Effector memory CD8-positive, alpha-beta T cell (primary cell): ENCODE measurements around the gene OTX2.

Source experiments
- ATAC-seq: fragments of 150-1000 bp; cut with Tn5 transposase; replicated peaks from 2 replicates; pipeline ENCODE4 v1.10.0; 2021; ENCODE audit warnings: mild to moderate bottlenecking, moderate library complexity
- DNase-seq, 3 experiments: peaks; one replicate each; pipeline ENCODE4 v3.0.0; 2021
- H3K27ac Mint-ChIP-seq, 2 donors: one replicate each; pipeline ENCODE4 v1.8.0; 2022; ENCODE audit warnings: mild to moderate bottlenecking in 2 of 2, mixed read lengths in 2 of 2, moderate library complexity in 2 of 2
- H3K27me3 Mint-ChIP-seq, 2 donors: one replicate each; pipeline ENCODE4 v1.8.0; 2022; ENCODE audit warnings: mixed read lengths in 2 of 2
- H3K36me3 Mint-ChIP-seq: one replicate; pipeline ENCODE4 v1.8.0; 2022; ENCODE audit warnings: mild to moderate bottlenecking, moderate library complexity, mixed read lengths; ENCODE audit not compliant: insufficient read depth
- H3K4me1 Mint-ChIP-seq, 2 donors: one replicate each; pipeline ENCODE4 v1.8.0; 2022; ENCODE audit warnings: low read depth in 2 of 2, mixed read lengths in 2 of 2
- H3K4me3 Mint-ChIP-seq, 2 donors: one replicate each; pipeline ENCODE4 v1.8.0; 2022; ENCODE audit warnings: mild to moderate bottlenecking in 2 of 2, mixed read lengths in 2 of 2, moderate library complexity in 2 of 2
- H3K9me3 Mint-ChIP-seq, 2 donors: one replicate each; pipeline ENCODE4 v1.8.0; 2022; ENCODE audit warnings: mixed read lengths in 2 of 2

OTX2 gene

DNA sequence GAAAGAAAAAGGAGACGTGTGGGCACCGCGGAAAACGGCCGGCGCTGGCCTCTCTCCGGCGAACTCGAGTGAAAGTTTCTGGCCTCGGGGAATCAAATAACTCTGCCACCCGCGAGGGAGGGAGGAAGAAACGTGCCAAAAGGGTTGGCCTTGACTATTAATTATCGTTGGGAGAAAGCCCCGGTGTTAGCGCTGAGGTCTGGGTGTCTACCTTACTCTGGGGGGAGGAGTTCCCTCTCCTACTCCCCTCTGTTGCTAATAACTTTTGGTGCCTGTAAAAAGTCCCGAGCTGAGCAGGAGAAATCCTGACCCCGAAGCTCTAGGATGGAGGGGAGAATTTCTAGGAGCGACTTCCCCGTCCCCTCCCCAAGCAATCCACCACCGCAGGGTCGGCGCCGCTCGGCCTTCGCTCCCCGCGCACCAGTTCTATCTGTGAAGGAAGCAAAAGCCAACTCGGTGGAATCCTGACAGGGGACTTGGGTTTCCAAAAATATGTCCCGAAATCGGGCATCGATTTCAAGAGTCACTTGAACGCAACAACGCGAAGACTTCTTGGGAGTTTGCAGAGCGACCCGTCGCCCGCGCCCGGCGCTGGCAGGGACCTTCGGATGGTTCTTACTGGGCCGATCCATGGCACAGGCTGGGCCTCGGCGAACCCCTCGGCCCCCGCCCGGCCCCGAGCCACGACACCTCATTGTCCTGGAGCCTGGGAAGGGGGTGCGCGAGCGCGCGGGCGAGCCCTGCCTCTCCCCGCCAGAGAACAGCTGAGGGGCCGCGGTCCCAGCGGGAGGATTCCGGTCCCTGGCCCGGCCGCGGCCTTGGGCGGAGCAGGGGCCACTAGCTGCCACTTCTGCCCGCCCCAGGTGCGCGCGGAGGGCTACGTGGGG lies 1.7 kb downstream of the OTX2 start:
- Mint-ChIP-seq H3K4me3 (no peak overlapping the region), H3K27me3 (peaks cover 87 to 95% of the 10 kb centered on the region in 2 donors), H3K9me3 (no peaks in the 10 kb centered on the region), H3K27ac (no peak overlapping the region), H3K36me3 (no peaks in the 10 kb centered on the region), H3K4me1 (peaks cover 0 to 12% of the 10 kb centered on the region in 2 donors)
- DNase-seq = no peak
- no peak for ATAC-seq

DNA sequence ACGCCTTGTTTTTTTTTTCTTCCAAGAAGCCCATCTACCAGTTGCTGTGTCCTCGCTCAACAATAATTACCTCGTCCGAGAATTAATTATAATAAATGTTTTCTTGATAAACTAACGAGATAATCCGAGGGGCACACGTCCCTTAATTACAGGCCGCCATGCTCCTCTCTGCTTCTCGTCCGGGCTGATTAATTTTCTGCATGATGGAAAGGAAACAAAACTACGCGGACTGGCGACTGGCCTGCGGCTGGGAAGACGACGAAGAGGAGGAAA lies 2.2 kb downstream of the OTX2 start:
- no peak overlapping the region for H3K4me3 Mint-ChIP-seq
- ATAC-seq (no peak), DNase-seq (no peak)
- no peak overlapping the region for H3K27ac Mint-ChIP-seq
- H3K27me3 Mint-ChIP-seq = peaks cover 87 to 95% of the 10 kb centered on the region in 2 donors
- peaks cover 0 to 12% of the 10 kb centered on the region in 2 donors for H3K4me1 Mint-ChIP-seq
- H3K36me3 Mint-ChIP-seq = no peaks in the 10 kb centered on the region
- no peaks in the 10 kb centered on the region for H3K9me3 Mint-ChIP-seq

DNA sequence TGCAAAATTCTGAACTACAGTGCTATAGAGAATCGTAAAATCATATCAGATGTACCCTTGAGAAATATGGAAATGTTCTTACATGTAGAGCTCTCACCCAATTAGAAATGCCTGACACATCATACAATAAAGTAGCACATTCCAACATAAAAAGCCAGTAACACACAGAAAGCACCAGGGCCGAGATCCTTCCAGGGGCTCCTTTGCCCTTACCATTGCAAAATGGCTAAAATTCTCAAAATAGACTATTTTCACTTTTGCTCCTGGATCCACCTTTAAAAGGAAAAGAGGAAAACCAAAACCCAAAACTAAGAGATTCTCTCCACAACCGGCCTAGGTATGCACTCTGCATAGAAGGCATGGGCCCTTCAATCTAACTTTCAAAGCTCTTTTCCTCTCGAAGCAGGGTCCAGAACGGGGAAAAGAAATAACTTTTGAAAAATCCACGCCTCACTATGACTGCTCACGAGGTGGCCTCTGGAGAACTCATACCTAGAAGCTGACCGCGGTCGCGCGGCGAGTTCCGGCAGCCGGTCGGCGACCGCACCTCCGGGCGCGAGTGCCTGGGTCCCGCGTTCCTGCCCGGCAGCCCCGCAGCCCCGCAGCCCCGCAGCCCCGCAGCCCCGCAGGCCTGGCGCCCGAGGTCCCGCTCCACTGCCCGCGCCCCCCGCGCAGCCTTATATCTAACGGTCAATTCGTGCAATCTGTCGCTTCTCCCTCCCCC lies 2.7 kb downstream of the OTX2 start:
- ATAC-seq (no peak), DNase-seq (no peak)
- Mint-ChIP-seq H3K9me3 (no peaks in the 10 kb centered on the region), H3K4me1 (peaks cover 0 to 12% of the 10 kb centered on the region in 2 donors), H3K4me3 (peak overlapping the region in 1 of 2 donors; percentile 32), H3K27ac (no peak overlapping the region), H3K36me3 (no peaks in the 10 kb centered on the region), H3K27me3 (peaks cover 85 to 95% of the 10 kb centered on the region in 2 donors)

DNA sequence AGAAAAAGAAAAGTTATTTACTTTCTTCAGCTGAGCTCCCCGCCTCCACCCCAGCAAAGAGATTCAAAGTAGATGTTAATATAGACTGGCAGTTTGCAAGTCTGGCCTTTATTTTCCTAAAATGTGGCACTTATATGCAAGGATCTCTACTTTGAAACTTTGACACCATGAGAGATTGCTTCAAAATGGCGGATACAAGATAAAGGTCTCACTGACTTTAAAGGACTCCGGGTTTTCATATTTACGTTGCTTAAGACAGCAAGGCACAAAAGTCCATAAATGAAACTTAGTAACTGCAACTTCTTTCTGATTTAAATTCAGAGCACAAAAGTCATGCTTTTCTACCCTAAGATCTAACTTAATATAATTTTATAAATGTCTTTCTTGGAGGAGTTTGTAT lies 3.5 kb downstream of the OTX2 start:
- Mint-ChIP-seq H3K9me3 (no peaks in the 10 kb centered on the region), H3K27me3 (peaks cover 88 to 97% of the 10 kb centered on the region in 2 donors), H3K27ac (no peak overlapping the region), H3K4me1 (peaks cover 0 to 12% of the 10 kb centered on the region in 2 donors), H3K36me3 (no peaks in the 10 kb centered on the region), H3K4me3 (no peak overlapping the region)
- ATAC-seq (no peak), DNase-seq (no peak)

DNA sequence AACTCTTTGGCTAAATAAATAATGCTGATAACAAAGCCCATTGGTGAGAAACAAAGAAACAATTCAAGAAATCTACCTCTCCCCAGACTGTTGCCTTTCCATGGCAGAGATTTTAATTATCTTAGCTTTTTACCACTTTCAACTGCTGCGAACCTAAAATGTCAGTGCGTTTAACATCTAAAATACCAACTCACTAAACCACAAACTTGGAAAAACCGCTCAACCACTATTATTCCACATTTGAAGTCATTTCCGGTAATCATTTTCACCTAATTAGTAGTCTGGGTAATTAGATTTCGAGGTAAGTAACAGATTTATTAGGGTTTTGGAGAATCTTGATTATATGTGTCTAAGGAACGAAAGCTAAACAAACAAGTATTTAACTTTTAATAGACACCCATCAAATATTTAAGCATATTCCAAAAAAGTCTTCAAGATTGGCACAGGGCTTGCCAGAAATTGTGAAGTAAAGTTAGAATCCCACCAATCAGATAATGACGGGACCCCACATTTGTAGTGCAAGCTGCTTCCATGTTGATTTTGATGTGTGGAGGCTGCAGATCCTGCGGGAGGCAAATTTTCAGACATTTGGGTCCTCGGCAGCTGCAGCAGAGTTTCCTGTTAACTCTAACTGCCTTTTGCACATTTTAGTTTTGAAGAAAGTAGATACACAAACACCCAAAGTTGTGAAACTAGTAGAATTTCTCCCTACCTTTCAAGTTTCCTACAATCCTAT lies 4.1 kb downstream of the OTX2 start:
- Mint-ChIP-seq H3K4me1 (peaks cover 0 to 12% of the 10 kb centered on the region in 2 donors), H3K4me3 (no peak overlapping the region), H3K27ac (no peak overlapping the region), H3K36me3 (no peaks in the 10 kb centered on the region), H3K9me3 (no peaks in the 10 kb centered on the region), H3K27me3 (peaks cover 92 to 99% of the 10 kb centered on the region in 2 donors)
- DNase-seq = no peak
- ATAC-seq = no peak

DNA sequence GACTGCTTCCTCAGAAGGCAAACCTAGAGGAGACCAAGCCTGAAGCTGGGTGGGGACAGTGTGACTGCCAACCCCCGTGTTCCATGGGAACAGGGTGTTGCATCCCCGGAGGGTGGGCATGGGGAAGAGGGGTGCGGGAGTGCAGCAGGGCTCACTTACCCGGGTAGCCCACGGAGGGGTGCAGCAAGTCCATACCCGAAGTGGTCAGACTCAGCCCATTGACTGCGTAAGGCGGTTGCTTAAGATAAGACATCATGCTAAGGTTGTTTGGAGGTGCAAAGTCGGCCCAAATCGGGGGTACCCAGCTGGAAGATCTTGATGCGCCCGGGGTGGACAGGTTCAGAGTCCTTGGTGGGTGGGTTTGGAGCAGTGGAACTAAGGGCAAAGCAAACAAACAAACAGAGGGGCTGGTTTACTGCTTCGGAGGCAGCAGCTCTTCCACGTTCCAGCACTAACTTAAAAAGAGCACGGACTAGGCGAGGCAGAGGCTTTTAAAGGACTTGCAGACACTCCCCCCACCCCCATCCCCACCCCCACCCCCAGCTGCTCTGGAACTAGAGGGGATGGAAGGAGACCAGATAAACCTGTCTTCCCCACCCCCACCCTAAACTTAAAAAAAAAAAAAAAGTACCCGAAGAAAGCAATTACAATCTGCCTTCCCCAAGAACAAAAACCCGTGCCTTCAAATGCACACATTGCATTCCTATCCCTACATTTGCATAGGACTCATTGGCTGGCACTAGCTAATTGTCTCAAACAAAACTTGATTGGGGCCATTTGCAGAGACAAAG lies 4.9 kb downstream of the OTX2 start:
- no peaks in the 10 kb centered on the region for H3K9me3 Mint-ChIP-seq
- no peak overlapping the region for H3K27ac Mint-ChIP-seq
- H3K27me3 Mint-ChIP-seq = peaks cover 92 to 99% of the 10 kb centered on the region in 2 donors
- H3K36me3 Mint-ChIP-seq = no peaks in the 10 kb centered on the region
- no peak overlapping the region for H3K4me3 Mint-ChIP-seq
- peaks cover 0 to 10% of the 10 kb centered on the region in 2 donors for H3K4me1 Mint-ChIP-seq
- no peak for ATAC-seq
- DNase-seq = no peak

DNA sequence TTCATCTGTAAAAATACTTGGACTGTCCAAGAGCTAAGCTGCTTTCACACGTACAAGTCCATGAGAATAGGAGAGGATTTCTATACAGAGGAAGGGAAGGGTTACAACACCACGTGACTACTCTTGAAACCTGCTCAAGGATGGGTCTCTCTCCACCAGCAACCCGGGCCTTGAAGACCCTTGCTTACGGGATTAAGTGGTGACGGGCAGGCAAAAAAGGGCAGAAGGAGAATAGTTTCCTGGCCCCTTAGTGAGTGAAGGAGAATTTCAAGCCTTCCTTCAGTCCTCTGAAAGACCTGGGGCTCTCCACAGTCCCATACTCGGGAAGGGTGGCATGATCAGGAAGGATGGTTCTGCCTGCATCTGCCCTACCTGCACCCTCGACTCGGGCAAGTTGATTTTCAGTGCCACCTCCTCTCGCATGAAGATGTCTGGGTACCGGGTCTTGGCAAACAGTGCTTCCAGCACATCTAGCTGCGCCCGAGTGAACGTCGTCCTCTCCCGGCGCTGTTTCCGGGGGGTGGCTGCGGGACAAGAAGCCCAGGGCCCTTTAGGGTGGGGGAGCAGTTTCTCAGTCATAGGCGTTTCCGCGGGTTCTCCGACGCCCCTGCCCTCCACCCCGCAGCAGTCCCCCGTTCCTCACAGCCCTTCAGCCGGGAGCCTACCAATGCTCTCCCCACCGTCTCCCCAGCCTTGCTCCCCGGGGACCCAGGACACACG lies 6.3 kb downstream of the OTX2 start:
- no peak overlapping the region for H3K27ac Mint-ChIP-seq
- no peak for ATAC-seq
- no peaks in the 10 kb centered on the region for H3K36me3 Mint-ChIP-seq
- H3K4me1 Mint-ChIP-seq = peaks cover 0 to 10% of the 10 kb centered on the region in 2 donors
- no peak overlapping the region for H3K4me3 Mint-ChIP-seq
- no peaks in the 10 kb centered on the region for H3K9me3 Mint-ChIP-seq
- peaks cover 92 to 99% of the 10 kb centered on the region in 2 donors for H3K27me3 Mint-ChIP-seq
- no peak for DNase-seq

DNA sequence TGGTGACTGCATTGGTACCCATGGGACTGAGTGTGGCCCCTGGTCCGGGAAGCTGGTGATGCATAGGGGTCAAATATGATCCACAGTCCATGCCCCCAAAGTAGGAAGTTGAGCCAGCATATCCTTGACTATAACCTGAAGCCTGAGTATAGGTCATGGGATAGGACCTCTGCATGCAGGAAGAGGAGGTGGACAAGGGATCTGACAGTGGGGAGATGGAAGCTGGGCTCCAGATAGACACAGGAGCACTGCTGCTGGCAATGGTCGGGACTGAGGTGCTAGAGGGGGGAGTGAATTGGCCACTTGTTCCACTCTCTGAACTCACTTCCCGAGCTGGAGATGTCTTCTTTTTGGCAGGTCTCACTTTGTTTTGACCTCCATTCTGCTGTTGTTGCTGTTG lies 8.4 kb downstream of the OTX2 start:
- DNase-seq (no peak), ATAC-seq (no peak)
- Mint-ChIP-seq H3K27ac (no peak overlapping the region), H3K27me3 (peaks cover 84 to 95% of the 10 kb centered on the region in 2 donors), H3K36me3 (no peaks in the 10 kb centered on the region), H3K4me3 (no peak overlapping the region), H3K4me1 (peaks cover 0 to 10% of the 10 kb centered on the region in 2 donors), H3K9me3 (no peaks in the 10 kb centered on the region)

DNA sequence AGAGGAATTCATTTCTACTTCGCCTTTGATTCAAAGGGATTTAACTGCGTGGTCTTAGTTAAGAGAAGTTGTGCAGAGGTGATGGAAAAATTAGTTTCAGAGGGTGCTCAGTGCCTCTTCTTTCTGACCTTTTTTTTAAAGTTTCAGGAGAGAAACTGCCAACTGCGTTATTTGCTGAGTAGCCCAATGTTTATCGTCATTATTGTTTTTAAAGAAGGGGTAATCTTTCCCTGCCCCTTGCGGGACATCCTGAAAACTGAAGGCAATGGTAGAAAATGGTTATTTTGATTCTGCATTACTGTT lies 11.0 kb downstream of the OTX2 start:
- H3K9me3 Mint-ChIP-seq = no peaks in the 10 kb centered on the region
- peaks cover 0 to 3% of the 10 kb centered on the region in 2 donors for H3K4me1 Mint-ChIP-seq
- DNase-seq (no peak), ATAC-seq (no peak)
- peaks cover 74 to 95% of the 10 kb centered on the region in 2 donors for H3K27me3 Mint-ChIP-seq
- H3K27ac Mint-ChIP-seq = no peak overlapping the region
- no peak overlapping the region for H3K4me3 Mint-ChIP-seq
- no peaks in the 10 kb centered on the region for H3K36me3 Mint-ChIP-seq

DNA sequence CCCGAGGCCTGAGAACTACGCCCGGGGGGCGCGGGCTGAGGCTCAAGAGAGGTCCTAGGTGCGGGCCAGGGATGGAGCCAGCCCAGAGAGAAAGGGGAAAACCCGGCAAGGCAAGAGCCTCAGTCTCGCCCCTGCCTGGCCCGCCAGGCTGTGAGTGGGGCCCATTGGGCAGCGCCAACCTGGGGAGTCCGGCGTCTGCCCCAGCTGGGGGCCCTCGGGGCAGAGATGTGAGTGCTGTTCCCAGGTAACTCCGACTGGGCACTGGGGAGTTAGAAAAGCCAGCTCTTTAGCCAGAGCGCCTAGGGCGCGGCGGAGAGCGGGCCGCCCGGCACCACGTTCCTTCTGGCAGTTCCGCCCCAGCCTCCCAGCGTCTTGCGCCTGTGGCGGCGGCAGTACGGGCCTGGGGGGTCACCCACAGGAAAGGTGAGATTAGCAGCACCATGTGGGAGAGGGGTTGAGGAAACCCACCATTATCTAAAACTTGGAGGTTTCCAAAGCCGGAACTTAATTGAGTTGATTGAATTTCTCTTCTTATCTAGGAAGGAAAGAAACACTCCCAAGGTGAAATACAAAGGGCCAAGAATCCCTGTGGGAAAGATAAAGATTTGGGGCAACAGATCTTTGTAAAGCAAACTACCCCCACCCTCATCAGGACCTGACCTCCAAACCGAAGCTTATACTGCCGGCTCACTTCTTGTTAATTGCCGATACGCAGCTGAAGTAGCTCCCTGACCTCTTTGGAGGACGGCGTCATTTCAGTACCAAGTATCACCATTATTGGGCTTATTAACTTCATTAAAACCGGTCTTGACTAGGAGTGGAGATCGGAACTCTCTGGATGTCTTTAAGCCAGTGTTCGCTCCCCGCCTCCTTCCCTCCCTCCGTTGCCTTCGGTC lies 11.6 kb downstream of the OTX2 start:
- Mint-ChIP-seq H3K27ac (no peak overlapping the region), H3K4me1 (peaks cover 0 to 3% of the 10 kb centered on the region in 2 donors), H3K27me3 (peaks cover 72 to 95% of the 10 kb centered on the region in 2 donors), H3K4me3 (no peak overlapping the region), H3K9me3 (no peaks in the 10 kb centered on the region), H3K36me3 (no peaks in the 10 kb centered on the region)
- DNase-seq (no peak), ATAC-seq (no peak)

DNA sequence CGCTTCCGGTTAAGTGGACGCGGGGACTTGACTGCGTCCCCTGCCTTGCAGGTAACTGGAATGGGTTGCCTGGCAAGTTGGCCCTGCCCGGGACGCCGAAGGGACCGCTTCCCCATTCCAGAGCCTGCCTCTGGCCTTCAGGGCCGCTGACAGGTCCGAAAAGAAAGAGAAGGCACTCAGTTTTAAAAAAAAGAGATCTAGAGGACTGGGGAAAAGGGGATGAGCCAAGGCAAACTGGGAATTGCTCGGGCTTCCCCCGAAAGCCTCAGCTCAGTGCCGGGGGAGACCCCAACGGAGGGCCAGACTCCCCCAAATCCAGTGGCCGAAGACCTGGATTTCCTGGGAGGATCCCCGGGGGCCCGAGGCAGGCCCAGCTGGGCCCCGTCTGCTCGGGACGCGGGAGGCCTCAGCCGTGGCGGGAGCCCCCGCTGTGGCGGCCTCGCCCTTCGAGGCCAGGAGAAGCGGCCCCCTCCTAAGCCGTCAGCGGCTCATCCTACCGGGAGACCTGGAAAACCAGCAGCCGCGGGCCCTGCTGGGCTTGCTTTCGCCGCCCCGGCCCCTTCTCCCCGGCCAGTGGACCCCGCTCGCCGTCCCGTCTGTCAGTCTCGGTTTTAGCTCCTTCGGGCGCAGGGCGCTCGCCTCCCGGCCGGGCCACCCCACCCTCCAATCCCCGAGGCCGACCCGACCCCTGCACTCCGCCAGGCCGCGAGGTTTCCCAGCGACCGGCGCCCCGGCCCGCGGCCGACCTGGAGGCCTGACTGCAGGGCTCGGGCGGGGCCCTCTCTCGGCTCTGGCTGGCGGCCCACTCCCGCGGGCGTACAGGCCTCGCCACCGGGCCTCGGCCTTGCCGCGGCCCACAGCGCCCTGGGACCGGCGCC lies 12.5 kb downstream of the OTX2 start:
- Mint-ChIP-seq H3K9me3 (no peaks in the 10 kb centered on the region), H3K4me1 (peaks cover 0 to 3% of the 10 kb centered on the region in 2 donors), H3K36me3 (no peaks in the 10 kb centered on the region), H3K27me3 (peaks cover 74 to 95% of the 10 kb centered on the region in 2 donors), H3K4me3 (peak overlapping the region in 1 of 2 donors; percentile 43), H3K27ac (no peak overlapping the region)
- ATAC-seq (no peak), DNase-seq (no peak)
